Fibroblast of the conjunctiva (primary cell): ENCODE data around the gene HYOU1.
"Not testable (repeated sequence)": the region's sequence is repeated elsewhere in the genome, so short reads cannot be mapped to it uniquely, and the experiment has no call there.

Source experiments
- DNase-seq: peaks from one replicate; pipeline ENCODE4 v3.0.0-alpha.2; 2010; ENCODE audit warnings: low read depth

HYOU1 gene

GRCh38 chr11:119087123-119087522, 30.1 kb upstream of the HYOU1 start:
- DNase-seq, result no peak

GRCh38 chr11:119085437-119085847, 28.4 kb upstream of the HYOU1 start:
- no peak for DNase-seq

GRCh38 chr11:119084663-119085436, 27.8 kb upstream of the HYOU1 start, which contains the start of gene HMBS:
Gene HMBS (plus strand): TSS chr11:119084881. CDS start chr11:119085034, 153 bp downstream.
- DNase-seq, result peak; percentile 86

GRCh38 chr11:119081682-119082260, 24.8 kb upstream of the HYOU1 start:
- no peak for DNase-seq

- DNase-seq, result no peak
Measured at GRCh38 chr11:119078675-119079420, 21.8 kb upstream of the HYOU1 start.

- no peak for DNase-seq
Measured at GRCh38 chr11:119077839-119078238, 20.8 kb upstream of the HYOU1 start.

- DNase-seq, result peak; percentile 92
Measured at GRCh38 chr11:119067371-119068222, 10.6 kb upstream of the HYOU1 start, which contains the start of gene VPS11. Gene VPS11 (plus strand): TSS chr11:119067818. CDS start chr11:119067824, 6 bp downstream.

- DNase-seq, result no peak
Measured at GRCh38 chr11:119065369-119065768, 8.4 kb upstream of the HYOU1 start.

- peak; percentile 41 for DNase-seq
Measured at GRCh38 chr11:119062779-119063178, 5.8 kb upstream of the HYOU1 start.

- no peak for DNase-seq
Measured at GRCh38 chr11:119061256-119061655, 4.3 kb upstream of the HYOU1 start.

- DNase-seq, result not testable (repeated sequence)
Measured at GRCh38 chr11:119059128-119059527, 2.1 kb upstream of the HYOU1 start.

GRCh38 chr11:119056421-119056999, 495 bp downstream of the HYOU1 start:
- DNase-seq, result no peak

- peak; percentile 27 for DNase-seq
Measured at GRCh38 chr11:119055901-119056300, 1.1 kb downstream of the HYOU1 start.

GRCh38 chr11:119054418-119054817, 2.6 kb downstream of the HYOU1 start:
- DNase-seq, result no peak

GRCh38 chr11:119052163-119052814, 4.7 kb downstream of the HYOU1 start:
- no peak for DNase-seq

GRCh38 chr11:119051440-119052162, 5.4 kb downstream of the HYOU1 start:
- DNase-seq, result no peak

GRCh38 chr11:119049081-119049480, 7.9 kb downstream of the HYOU1 start:
- DNase-seq, result no peak

- no peak for DNase-seq
Measured at GRCh38 chr11:119048644-119049043, 8.4 kb downstream of the HYOU1 start.

- no peak for DNase-seq
Measured at GRCh38 chr11:119047205-119047604, 9.8 kb downstream of the HYOU1 start.

GRCh38 chr11:119046489-119046888, 10.5 kb downstream of the HYOU1 start:
- DNase-seq, result no peak
